ENCODE measurements around the gene GSTM2.

- no peak for TF ChIP-seq CTCF (IDR thresholded peaks at IDR 0.05)
- no peak for TF ChIP-seq POLR2A (IDR thresholded peaks at IDR 0.05)
These were observed 3.2 kb upstream of the GSTM2 start for GRCh38 chr1:109664671-109665070.

Measured in heart left ventricle (tissue), 13 donors.